Lower leg skin (tissue), 4 donors: Measurements from ENCODE around the gene EFR3B. TPM values are rescaled to one million over a fixed set of nuclear protein-coding genes. Genes with fewer than 3 reads are reported as not detected.
"Not testable (repeated sequence)": the region's sequence is repeated elsewhere in the genome, so short reads cannot be mapped to it uniquely, and the experiment has no call there.

Experiments used
- DNase-seq, 2 donors: peaks; one replicate each; pipeline ENCODE4 v3.0.0-alpha.2; 2019; ENCODE audit warnings: low spot score in 2 of 2
- H3K4me3 ChIP-seq: fragments of 200-600 bp; sonication (generic); 2 replicates; pipeline ENCODE4 v1.5.1; 2017; ENCODE audit warnings: mild to moderate bottlenecking, low read depth; ENCODE audit not compliant: poor library complexity, severe bottlenecking
- POLR2A ChIP-seq, 2 donors: fragments of 450-650 bp; IDR thresholded peaks; one replicate each; pipeline ENCODE4 v1.6.1; 2016 to 2017; ENCODE audit warnings: antibody characterized with exemption in 2 of 2, mild to moderate bottlenecking in 1 of 2, moderate library complexity in 1 of 2
- WGBS, 2 donors: methylation state at CpG; one replicate each; pipeline ENCODE4 v1.1.5; 2018; 5-methylcytosine and 5-hydroxymethylcytosine counted together
- intact Hi-C: fragments of 100-400 bp; cut with DNase I; formaldehyde crosslinking; loops from one replicate; pipeline ENCODE4 v1.15.0; 2023; ENCODE audit warnings: low total_unique reads
- total RNA-seq, 4 donors: library from RNA; depleted of rRNA; stranded (reverse); fragments of >200 nt; gene quantifications; one replicate each; pipeline ENCODE4 v1.1.0, GENCODE V29; 2016
- TF ChIP-seq, protein P1 (sequence below), 3 donors: fragments of 450-650 bp; IDR thresholded peaks; one replicate each; pipeline ENCODE4 v1.5.1; 2016; ENCODE audit warnings: antibody characterized with exemption in 3 of 3, mild to moderate bottlenecking in 3 of 3, moderate library complexity in 2 of 3

The EFR3B gene, protein sequence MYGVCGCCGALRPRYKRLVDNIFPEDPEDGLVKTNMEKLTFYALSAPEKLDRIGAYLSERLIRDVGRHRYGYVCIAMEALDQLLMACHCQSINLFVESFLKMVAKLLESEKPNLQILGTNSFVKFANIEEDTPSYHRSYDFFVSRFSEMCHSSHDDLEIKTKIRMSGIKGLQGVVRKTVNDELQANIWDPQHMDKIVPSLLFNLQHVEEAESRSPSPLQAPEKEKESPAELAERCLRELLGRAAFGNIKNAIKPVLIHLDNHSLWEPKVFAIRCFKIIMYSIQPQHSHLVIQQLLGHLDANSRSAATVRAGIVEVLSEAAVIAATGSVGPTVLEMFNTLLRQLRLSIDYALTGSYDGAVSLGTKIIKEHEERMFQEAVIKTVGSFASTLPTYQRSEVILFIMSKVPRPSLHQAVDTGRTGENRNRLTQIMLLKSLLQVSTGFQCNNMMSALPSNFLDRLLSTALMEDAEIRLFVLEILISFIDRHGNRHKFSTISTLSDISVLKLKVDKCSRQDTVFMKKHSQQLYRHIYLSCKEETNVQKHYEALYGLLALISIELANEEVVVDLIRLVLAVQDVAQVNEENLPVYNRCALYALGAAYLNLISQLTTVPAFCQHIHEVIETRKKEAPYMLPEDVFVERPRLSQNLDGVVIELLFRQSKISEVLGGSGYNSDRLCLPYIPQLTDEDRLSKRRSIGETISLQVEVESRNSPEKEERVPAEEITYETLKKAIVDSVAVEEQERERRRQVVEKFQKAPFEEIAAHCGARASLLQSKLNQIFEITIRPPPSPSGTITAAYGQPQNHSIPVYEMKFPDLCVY
- total RNA-seq: 1 to 10 TPM in 2 of 4 donors, under 1 TPM in 1, not detected in 1; 0.42 to 1.8 (median 1.5) TPM

DNA sequence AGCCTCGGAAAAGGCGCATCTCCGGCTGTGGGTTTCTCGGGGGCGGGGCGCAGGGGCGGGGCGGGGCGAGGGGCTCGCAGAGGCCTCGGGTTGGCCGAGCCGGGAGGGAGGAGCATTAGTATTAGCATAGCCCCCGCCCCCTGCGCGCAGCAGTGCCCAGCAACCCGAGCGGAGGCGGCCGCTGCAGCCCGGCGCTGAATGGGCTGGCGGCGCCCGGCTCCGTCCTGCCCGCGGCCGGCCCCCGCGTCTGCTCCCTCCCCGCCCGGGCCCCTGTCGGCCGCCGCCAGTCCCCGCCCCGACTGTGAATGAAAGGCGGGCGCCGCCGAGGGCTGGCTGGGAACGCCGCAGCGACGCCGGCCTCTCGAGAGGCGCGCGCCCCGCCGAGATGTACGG, at the start of gene EFR3B:
Gene EFR3B, plus strand, starts transcription at position 149 of the 393 bp plus-strand sequence. Its CDS starts 237 bp downstream, at position 386.
- WGBS, 2 donors: 0% methylated on average over 9 of the region's 54 CpGs; no CpG with 5 or more reads in 1 of the 2 donors
- peak within 1 kb of the TSS; percentile 46 for H3K4me3 ChIP-seq
- intact Hi-C loops: no loop called here
- DNase-seq: peak; percentile 90 to 98
- TF ChIP-seq, protein P1, sequence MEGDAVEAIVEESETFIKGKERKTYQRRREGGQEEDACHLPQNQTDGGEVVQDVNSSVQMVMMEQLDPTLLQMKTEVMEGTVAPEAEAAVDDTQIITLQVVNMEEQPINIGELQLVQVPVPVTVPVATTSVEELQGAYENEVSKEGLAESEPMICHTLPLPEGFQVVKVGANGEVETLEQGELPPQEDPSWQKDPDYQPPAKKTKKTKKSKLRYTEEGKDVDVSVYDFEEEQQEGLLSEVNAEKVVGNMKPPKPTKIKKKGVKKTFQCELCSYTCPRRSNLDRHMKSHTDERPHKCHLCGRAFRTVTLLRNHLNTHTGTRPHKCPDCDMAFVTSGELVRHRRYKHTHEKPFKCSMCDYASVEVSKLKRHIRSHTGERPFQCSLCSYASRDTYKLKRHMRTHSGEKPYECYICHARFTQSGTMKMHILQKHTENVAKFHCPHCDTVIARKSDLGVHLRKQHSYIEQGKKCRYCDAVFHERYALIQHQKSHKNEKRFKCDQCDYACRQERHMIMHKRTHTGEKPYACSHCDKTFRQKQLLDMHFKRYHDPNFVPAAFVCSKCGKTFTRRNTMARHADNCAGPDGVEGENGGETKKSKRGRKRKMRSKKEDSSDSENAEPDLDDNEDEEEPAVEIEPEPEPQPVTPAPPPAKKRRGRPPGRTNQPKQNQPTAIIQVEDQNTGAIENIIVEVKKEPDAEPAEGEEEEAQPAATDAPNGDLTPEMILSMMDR (IDR thresholded peaks at IDR 0.05): no peak
- no peak for TF ChIP-seq POLR2A (IDR thresholded peaks at IDR 0.05)

- TF ChIP-seq, protein P1 (IDR thresholded peaks at IDR 0.05): no peak
- TF ChIP-seq POLR2A (IDR thresholded peaks at IDR 0.05): no peak
- WGBS, 2 donors: 37 to 45% methylated on average over 6 of the region's 6 CpGs
- intact Hi-C loops: no loop called here
- DNase-seq: no peak
- no peak overlapping the region for H3K4me3 ChIP-seq
Observed at GRCh38 chr2:24993406-24994145, 48.3 kb upstream of the EFR3B start.

DNA sequence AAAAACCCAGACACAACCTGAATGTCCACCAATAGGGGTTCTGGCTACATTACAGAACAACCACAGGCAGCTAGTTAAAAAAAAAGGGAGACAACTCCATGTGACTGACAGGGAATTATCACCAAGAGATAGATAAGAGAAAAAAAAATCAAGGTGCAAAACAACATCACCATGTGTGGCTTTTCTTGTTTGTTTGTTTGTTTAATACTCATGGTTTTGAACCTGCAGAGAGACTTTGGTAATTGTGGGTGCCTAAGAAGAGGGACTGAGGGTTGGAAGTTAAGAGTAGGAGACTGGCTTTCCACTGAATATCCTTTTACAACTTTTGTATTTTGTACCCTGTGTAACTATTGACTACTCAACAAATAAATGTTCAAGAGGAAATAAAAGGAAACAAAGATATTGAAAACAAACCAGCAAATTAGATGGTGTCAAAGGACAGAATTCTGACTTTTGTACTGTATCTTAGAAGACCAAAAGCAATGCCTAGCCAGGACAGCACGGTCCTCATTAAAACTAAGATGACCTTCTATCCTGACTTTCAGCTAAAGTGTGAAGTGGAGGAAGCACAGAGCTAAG, 47.6 kb upstream of the EFR3B start:
- TF ChIP-seq, protein P1 (IDR thresholded peaks at IDR 0.05): no peak
- no peak for TF ChIP-seq POLR2A (IDR thresholded peaks at IDR 0.05)
- DNase-seq: no peak
- 83 to 86% methylated on average over 1 of the region's 1 CpG for WGBS, 2 donors
- no peak overlapping the region for H3K4me3 ChIP-seq
- intact Hi-C loops: no loop called here

DNA sequence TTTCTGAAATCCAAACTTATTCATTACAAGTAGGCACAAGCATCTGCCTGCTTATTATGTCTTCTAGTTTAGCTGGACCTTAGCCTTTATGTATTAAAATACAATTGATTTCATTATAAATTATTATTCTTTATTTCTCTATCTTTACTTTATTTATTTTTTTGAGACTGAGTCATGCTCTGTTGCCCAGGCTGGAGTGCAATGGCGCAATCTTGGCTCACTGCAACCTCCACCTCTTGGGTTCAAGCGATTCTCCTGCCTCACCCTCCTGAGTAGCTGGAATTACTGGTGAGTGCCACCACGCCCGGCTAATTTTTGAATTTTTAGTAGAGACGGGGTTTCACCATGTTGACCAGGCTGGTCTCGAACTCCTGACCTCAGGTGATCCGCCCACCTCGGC, 42.8 kb upstream of the EFR3B start:
- 79 to 87% methylated on average over 8 of the region's 8 CpGs for WGBS, 2 donors
- intact Hi-C loops, H3K4me3 ChIP-seq: not testable (repeated sequence)
- DNase-seq: peak in 1 of 2 donors; percentile 23

- H3K4me3 ChIP-seq: no peak overlapping the region
- no peak for TF ChIP-seq POLR2A (IDR thresholded peaks at IDR 0.05)
- TF ChIP-seq, protein P1 (IDR thresholded peaks at IDR 0.05): no peak
- 58 to 59% methylated on average over 4 of the region's 4 CpGs for WGBS, 2 donors
- DNase-seq: no peak
- intact Hi-C loops: no loop called here
Observed at GRCh38 chr2:25000036-25000435, 41.8 kb upstream of the EFR3B start.
